Suprapubic skin (tissue), 4 donors: ENCODE results near the gene KIF21B.

ENCODE experiments used
- CTCF ChIP-seq, 2 donors: fragments of 200-600 bp in 1 of 2; fragments of 450-650 bp in 1 of 2; sonication (generic) in 1 of 2; IDR thresholded peaks; one replicate each; pipeline ENCODE4 v1.5.1; 2016 to 2019; ENCODE audit warnings: antibody characterized with exemption in 2 of 2, mild to moderate bottlenecking in 1 of 2, moderate library complexity in 1 of 2
- EP300 ChIP-seq: sonication (generic); formaldehyde crosslinking; IDR thresholded peaks from one replicate; pipeline ENCODE4 v1.6.1; 2017; ENCODE audit warnings: antibody characterized with exemption
- POLR2A ChIP-seq, 2 donors: fragments of 450-650 bp; IDR thresholded peaks; one replicate each; pipeline ENCODE4 v1.6.1; 2017; ENCODE audit warnings: antibody characterized with exemption in 2 of 2, mild to moderate bottlenecking in 2 of 2, moderate library complexity in 2 of 2
- POLR2AphosphoS5 ChIP-seq, 3 donors: sonication (generic); formaldehyde crosslinking; IDR thresholded peaks; one replicate each; pipeline ENCODE4 v1.6.1; 2017; ENCODE audit warnings: antibody characterized with exemption in 3 of 3

GRCh38 chr1:200922406-200922805 lies 101.1 kb downstream of the KIF21B start:
- TF ChIP-seq CTCF (IDR thresholded peaks at IDR 0.05) (no peak), POLR2AphosphoS5 (IDR thresholded peaks at IDR 0.05) (no peak), POLR2A (IDR thresholded peaks at IDR 0.05) (no peak), EP300 (no peak)
